COR-L47 (cell line): ENCODE measurements around the gene ATP2B1.

Experiments
- DNase-seq: peaks from one replicate; lab custom pipeline; 2025; lab: John Stamatoyannopoulos, UW

The ATP2B1 gene

DNA sequence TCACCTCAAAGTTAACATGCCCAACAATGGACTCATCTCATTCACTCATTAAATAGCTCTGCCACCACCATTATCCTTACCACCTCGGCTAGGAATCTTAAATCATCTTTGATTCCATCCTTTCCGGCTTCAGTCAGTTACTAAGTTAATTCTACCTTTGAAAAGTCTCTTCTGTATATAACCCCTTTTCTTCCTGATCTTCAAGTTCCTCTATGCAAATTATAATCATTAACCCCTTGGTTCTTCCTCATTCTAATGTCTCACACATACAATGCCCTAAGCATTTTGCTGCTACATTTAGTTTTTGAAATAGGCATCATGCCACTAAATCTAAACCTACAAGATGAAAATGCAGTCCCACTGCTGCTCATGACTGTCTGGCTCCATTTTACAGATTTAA is 51.6 kb downstream of the ATP2B1 start:
- DNase-seq, result no peak

DNA sequence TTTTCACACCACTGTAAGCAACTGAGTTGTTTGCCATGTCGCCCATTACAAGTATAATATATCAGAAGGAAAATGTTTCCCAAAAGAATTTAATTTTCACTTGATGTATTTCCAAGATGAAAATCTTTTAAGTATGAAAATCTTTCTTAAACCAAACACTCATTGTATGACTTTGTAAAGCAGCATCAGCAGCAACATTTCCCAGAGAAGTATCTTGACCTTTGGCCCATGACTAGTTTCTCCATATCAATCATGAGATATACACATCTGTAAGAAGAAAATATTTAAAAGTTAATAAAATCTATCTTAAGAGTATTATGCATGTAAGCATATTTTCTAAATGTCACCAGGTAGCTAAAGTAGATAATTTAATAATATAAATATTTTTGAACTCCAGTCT is 52.8 kb downstream of the ATP2B1 start:
- no peak for DNase-seq

- no peak for DNase-seq
Measured at GRCh38 chr12:89651192-89651591, 57.4 kb downstream of the ATP2B1 start.

- no peak for DNase-seq
Measured at GRCh38 chr12:89650239-89650638, 58.4 kb downstream of the ATP2B1 start.

DNA sequence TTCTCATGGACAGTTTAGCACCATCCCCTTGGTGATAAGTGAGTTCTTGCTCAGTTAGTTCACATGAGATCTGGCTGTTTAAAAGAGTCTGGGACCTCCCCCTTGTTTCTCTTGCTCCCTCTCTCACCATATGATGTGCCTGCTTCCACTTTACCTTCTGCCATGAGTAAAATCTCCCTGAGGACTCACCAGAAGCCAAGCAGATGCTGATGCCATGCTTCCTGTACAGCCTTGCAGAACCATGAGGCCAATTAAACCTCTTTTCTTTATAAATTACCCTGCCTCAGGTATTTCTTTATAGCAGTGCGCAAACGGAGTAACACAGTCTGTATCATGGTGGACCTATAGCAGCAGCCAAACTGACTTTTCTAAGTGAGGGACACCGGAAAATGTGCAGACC is 58.8 kb downstream of the ATP2B1 start:
- no peak for DNase-seq

GRCh38 chr12:89649139-89649538 is 59.5 kb downstream of the ATP2B1 start:
- DNase-seq, result no peak

DNA sequence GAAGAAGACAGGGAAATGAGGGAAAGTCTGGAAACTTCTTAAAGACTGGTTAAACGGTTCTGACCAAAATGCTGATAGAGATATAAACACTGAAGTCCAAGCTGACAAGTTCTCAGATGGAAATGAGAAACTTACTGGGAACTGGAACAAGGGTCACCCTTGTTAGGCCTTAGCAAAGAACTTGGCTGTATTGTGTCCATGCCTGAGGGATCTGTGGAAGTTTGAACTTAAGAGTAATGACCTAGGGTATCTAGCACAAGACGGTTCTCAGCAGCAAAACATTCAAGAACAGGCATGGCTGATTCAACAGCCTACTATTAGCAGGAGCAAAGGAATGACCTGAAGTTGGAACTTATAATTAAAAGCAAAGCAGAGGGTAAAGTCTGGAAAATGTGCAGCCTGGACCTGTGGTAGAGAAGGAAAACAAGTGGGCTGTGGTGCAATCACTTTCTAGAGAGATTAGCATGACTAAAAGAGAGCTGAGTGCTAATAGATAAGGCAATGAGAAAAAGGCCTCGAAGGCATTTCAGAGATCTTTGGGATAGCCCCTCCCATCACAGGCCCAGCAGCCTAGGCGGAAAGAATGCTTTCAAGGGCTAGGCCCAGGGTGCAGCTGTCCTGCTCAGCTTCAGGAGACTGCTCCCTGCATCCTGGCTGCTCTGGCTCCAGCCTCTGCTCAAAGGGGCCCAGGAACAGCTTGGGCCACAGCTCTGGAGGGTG is 60.3 kb downstream of the ATP2B1 start:
- no peak for DNase-seq

- DNase-seq, result no peak
Measured at GRCh38 chr12:89645434-89645833, 63.2 kb downstream of the ATP2B1 start.

DNA sequence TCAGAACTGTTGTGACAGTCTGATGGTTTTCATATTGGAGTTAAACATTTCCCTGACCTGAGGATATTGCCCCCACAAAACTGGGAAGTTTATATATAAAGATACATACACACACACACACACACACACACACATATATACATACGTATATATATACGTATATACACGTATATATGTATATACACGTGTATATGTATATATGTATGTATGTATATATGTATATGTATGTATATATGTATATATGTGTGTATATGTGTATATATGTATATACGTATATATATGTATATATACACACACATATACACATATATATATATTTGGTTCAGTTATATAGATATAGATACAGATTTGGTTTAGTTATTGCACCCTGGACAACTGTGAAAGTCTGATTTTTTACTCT is 65.7 kb downstream of the ATP2B1 start:
- no peak for DNase-seq

DNA sequence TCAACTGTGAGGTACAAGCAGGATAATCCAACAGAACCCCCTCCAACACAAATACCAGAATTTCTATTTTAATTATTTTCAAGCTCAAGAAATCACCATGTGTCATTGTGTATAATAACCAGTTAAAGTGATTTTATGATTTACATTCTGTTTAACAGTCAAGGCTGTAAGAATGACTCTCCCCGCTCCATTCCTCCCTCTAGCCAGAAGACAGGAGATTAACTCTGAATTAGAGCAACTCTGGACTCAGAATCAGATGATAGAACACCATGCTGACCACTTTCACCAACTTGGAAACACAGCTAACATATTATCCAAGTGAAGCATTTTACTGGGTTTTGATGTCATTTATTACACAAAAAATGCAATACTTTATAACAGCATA is 71.9 kb downstream of the ATP2B1 start:
- DNase-seq, result no peak

- DNase-seq, result no peak
Measured at GRCh38 chr12:89636052-89636775, 72.4 kb downstream of the ATP2B1 start.

DNA sequence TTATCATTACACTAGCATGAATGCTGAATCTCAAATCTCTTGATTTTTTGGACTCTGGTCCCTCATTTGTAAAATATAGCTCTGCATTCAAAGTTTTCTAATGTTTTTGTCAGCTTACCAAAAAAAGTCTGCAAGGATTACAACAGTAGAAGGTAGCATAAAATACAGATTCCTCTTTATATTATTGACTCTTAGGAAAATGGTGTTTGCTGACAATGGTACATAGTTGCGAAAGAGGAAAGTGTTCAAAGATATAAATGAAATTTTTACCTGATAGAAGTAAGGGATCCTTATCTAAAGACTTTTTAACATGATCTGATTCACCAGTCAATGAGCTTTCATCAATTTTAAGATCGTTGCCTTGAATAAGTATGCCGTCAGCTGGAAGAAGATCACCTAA is 74.1 kb downstream of the ATP2B1 start:
- no peak for DNase-seq

- DNase-seq, result no peak
Measured at GRCh38 chr12:89632778-89633177, 75.9 kb downstream of the ATP2B1 start.

DNA sequence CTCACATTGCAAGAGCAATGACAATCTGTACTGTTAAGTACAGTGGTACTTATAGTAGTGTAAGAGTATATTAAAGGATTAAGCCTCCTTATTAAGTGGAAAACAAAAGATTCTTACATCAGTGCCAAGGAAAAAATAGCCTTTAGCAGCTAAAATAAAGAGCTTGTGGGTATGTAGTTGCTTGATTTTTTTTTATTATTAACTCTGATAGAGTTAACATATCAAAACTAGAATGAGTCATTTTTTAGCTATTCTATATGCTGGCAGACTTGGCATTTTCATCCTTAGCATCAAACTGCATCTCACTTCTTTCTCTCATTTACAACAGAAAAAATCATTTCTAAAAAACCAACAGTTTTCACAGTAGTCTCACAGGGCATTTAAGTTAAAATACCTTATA is 86.5 kb downstream of the ATP2B1 start:
- no peak for DNase-seq

DNA sequence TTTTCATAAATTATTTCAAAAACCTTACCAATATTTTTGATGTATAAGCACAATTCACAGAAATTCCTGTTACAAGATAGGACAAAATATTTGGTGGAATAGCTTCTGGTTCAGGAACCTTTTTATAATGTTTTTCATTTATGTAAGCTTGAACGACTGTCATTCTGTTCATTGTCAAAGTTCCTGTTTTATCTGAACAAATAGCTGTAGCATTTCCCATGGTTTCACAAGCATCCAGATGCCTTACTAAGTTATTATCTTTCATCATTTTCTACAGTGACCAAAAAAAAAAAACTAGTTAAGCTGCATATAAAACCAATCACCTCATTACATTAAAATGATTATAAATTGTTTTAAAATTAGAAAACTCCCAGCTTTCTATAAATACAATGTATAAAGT is 87.1 kb downstream of the ATP2B1 start:
- no peak for DNase-seq

DNA sequence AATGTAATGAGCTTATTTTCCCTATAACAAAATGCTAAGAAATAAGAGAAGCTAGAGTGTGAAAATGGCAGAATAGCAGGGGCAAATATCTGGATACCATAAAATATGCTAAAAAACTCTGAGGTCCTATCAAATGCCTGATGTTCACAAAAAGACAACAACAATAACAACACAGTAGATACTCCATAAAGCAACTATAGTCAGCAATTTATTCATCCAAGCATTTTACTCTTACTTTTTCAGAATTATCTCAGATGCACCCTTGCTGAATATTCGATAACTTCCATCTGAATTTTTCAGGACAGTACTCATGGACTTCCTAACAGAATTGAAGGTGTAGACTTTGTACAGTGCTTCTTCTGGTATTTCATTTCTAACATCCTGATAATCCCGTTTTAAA is 88.9 kb downstream of the ATP2B1 start:
- DNase-seq, result no peak

DNA sequence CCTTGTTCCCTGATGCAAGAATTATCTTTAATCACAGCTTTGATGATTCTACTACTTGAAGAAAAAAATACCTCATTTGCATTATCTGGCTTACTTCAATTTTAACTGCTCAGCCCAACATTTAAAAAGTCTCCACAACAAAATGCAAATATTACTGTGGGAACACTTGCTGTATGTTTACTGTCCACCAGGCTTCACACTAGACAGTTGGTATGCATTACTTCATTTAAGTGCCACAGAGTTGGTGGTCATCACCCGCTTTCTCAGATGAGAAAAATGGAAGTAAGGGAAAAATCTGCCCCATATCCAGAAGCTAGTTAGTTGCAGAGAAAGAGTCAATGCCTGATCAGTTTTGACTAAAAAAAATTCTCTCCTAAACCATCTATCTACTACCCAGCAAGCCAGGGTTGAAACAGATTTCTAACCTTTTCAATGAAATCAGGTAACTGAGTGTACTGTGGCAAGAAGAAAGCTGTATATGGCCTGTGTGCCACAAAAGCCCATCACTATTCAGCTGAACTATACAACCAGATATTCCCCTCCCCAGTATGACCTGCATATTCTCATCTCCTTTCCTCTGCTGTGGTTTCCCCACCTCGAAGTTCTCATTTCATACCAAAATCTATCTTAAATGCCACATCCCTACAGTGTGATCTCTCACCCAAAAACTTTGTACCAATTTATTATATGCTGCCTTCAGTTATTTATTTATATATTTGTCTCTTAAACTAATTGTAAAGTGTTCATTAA is 90.3 kb downstream of the ATP2B1 start:
- no peak for DNase-seq

GRCh38 chr12:89610366-89610765 is 98.3 kb downstream of the ATP2B1 start:
- DNase-seq, result no peak

GRCh38 chr12:89603678-89604077 is 105.0 kb downstream of the ATP2B1 start:
- DNase-seq, result no peak

GRCh38 chr12:89597770-89598169 is 110.9 kb downstream of the ATP2B1 start:
- DNase-seq, result no peak

DNA sequence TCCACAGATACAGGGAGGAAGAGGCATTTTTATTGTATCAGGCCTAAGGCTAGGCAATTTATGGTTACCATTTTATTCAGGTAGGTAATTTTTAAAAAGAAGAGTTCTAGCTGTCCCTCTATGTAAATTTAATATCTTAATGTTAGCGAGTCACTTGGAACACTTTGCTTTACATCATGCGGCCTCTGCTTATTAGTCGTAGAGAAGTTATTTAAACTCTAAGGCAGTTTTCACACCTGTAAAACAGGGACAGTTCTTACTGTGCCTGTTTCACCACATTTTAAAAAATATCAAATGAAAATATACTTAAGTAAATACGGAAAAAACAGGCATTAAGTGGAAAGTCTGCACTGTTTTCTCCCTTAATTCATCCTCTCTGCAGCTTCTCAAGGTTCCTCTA is 111.4 kb downstream of the ATP2B1 start:
- no peak for DNase-seq

GRCh38 chr12:89593873-89594272 is 114.8 kb downstream of the ATP2B1 start:
- DNase-seq, result no peak

- no peak for DNase-seq
Measured at GRCh38 chr12:89593233-89593632, 115.4 kb downstream of the ATP2B1 start.
